Kidney epithelial cell (primary cell): Measurements from ENCODE around the gene NEK6. TPM values are rescaled to one million over a fixed set of nuclear protein-coding genes. Genes with fewer than 3 reads are reported as not detected.

ENCODE experiments used
- DNase-seq: peaks from one replicate; pipeline ENCODE4 v3.0.0-alpha.2; 2010; ENCODE audit warnings: low read depth
- H3K27me3 ChIP-seq: 2 replicates; pipeline ENCODE4 v1.6.0; 2011; ENCODE audit warnings: low read length; ENCODE audit not compliant: control insufficient read depth, insufficient read depth
- H3K36me3 ChIP-seq: 2 replicates; pipeline ENCODE4 v1.5.1; 2011; ENCODE audit warnings: low read length; ENCODE audit not compliant: control insufficient read depth, insufficient read depth
- H3K4me3 ChIP-seq: 2 replicates; pipeline ENCODE4 v1.5.1; 2011; ENCODE audit warnings: low read depth, mild to moderate bottlenecking, control low read depth, low read length
- CTCF ChIP-seq: IDR thresholded peaks from 2 replicates; pipeline ENCODE4 v1.5.1; 2011; ENCODE audit warnings: mild to moderate bottlenecking, moderate library complexity, low read length, control low read depth, inconsistent platforms; ENCODE audit not compliant: insufficient read depth, poor library complexity, severe bottlenecking
- total RNA-seq: library from RNA; depleted of rRNA; stranded (reverse); fragments of >200 nt; gene quantifications from 2 replicates; pipeline ENCODE4 v1.2.3, GENCODE V29; 2015

Gene NEK6
- total RNA-seq, 1 donor from 2014 or later, result 17.8 TPM

GRCh38 chr9:124255222-124255621, 2.5 kb upstream of the NEK6 start:
- TF ChIP-seq CTCF, result no peak
- no peak overlapping the region for H3K4me3 ChIP-seq
- H3K27me3 ChIP-seq, result no peaks in the 10 kb centered on the region
- H3K36me3 ChIP-seq, result no peaks in the 10 kb centered on the region
- DNase-seq, result no peak

- DNase-seq, result peak; percentile 94
- no peaks in the 10 kb centered on the region for H3K27me3 ChIP-seq
- no peak for TF ChIP-seq CTCF
- no peak overlapping the region for H3K4me3 ChIP-seq
- H3K36me3 ChIP-seq, result no peaks in the 10 kb centered on the region
Measured at GRCh38 chr9:124256517-124257069, 1.2 kb upstream of the NEK6 start.

- H3K4me3 ChIP-seq, result peak overlapping the region; percentile 89
- DNase-seq, result no peak
- H3K27me3 ChIP-seq, result no peaks in the 10 kb centered on the region
- TF ChIP-seq CTCF, result no peak
- no peaks in the 10 kb centered on the region for H3K36me3 ChIP-seq
Measured at GRCh38 chr9:124257070-124257843, 492 bp upstream of the NEK6 start.

- H3K4me3 ChIP-seq, result peak overlapping the region; percentile 89
- DNase-seq, result no peak
- no peaks in the 10 kb centered on the region for H3K36me3 ChIP-seq
- H3K27me3 ChIP-seq, result no peaks in the 10 kb centered on the region
- TF ChIP-seq CTCF, result no peak
Measured at GRCh38 chr9:124258607-124259157, 933 bp downstream of the NEK6 start.

- DNase-seq, result no peak
- no peak for TF ChIP-seq CTCF
- Histone ChIP-seq H3K27me3 (no peaks in the 10 kb centered on the region), H3K4me3 (peak overlapping the region; percentile 89), H3K36me3 (no peaks in the 10 kb centered on the region)
Measured at GRCh38 chr9:124259158-124259808, 1.5 kb downstream of the NEK6 start.
